HG03571 (cell line): ENCODE results near the gene CD93.

ENCODE experiments used
- ATAC-seq: cut with Tn5 transposase; IDR thresholded peaks from one replicate; pipeline ENCODE4 v1.9.1; 2021; ENCODE audit not compliant: unreplicated experiment

The CD93 gene

GRCh38 chr20:23086056-23086566 lies at the start of gene CD93:
TSS of gene CD93 (minus strand) at chr20:23086324. CDS start at chr20:23086192, 132 bp downstream.
- no peak for ATAC-seq

GRCh38 chr20:23133560-23133998 lies 47.5 kb upstream of the CD93 start:
- ATAC-seq, result no peak

- no peak for ATAC-seq
These were observed 46.9 kb upstream of the CD93 start for GRCh38 chr20:23132930-23133559.

- no peak for ATAC-seq
These were observed 46.3 kb upstream of the CD93 start for GRCh38 chr20:23132293-23132929.

GRCh38 chr20:23131766-23132165 lies 45.6 kb upstream of the CD93 start:
- ATAC-seq, result no peak

- ATAC-seq, result no peak
These were observed 44.6 kb upstream of the CD93 start for GRCh38 chr20:23130622-23131140.

GRCh38 chr20:23129891-23130621 lies 43.9 kb upstream of the CD93 start:
- ATAC-seq, result no peak

- ATAC-seq, result no peak
These were observed 43.1 kb upstream of the CD93 start for GRCh38 chr20:23129266-23129665.

GRCh38 chr20:23128461-23129125 lies 42.5 kb upstream of the CD93 start:
- no peak for ATAC-seq

- no peak for ATAC-seq
These were observed 41.6 kb upstream of the CD93 start for GRCh38 chr20:23127506-23128279.

- ATAC-seq, result no peak
These were observed 40.3 kb upstream of the CD93 start for GRCh38 chr20:23126281-23127061.

GRCh38 chr20:23125625-23126191 lies 39.6 kb upstream of the CD93 start:
- no peak for ATAC-seq

GRCh38 chr20:23125159-23125558 lies 39.0 kb upstream of the CD93 start:
- ATAC-seq, result no peak

- ATAC-seq, result no peak
These were observed 37.8 kb upstream of the CD93 start for GRCh38 chr20:23123886-23124285.

GRCh38 chr20:23122796-23123655 lies 36.9 kb upstream of the CD93 start:
- ATAC-seq, result no peak

- no peak for ATAC-seq
These were observed 36.2 kb upstream of the CD93 start for GRCh38 chr20:23122321-23122720.

- no peak for ATAC-seq
These were observed 35.7 kb upstream of the CD93 start for GRCh38 chr20:23121751-23122320.
